HG03558 (cell line): Measurements from ENCODE around the gene CFP.
A peak's percentile ranks its signal among the peaks of the same experiment; 100 is the strongest.
"Not testable (repeated sequence)": the region's sequence is repeated elsewhere in the genome, so short reads cannot be mapped to it uniquely, and the experiment has no call there.

Source experiments
- ATAC-seq: cut with Tn5 transposase; IDR thresholded peaks from one replicate; pipeline ENCODE4 v1.9.1; 2021; ENCODE audit warnings: moderate number of reproducible peaks; ENCODE audit not compliant: unreplicated experiment; ENCODE audit errors: extremely low read depth

Gene CFP

DNA sequence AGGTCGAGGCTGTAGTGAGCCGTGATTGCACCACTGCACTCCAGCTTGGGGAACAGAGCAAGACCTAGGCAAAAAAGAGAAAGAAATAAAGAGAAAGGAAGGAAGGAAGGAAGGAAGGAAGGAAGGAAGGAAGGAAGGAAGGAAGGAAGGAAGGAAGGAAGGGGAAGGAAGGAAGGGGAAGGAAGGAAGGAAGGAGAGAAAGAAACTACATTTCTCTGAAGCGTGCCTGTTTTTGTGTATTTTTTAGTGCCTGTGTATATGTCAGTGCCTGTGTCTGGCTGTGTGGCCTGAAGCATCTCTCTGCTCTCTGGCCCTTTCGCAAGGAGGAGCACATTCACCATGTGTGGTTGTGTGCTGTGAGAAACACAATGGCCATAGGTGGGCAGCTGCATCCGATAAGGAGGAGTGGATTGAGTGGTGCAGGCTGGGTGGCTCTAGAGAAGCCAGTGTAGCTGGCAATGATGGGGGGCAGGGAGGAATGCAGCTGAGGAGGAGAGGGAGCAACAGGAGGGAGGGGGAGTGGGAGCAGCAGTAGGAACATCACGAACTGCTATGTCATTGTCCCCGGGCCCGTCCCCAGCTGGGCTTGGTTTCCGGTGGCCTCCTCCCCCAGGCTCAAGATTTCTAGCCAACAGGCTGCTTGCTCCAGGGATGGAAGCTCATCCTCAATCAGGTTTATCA, 21.5 kb downstream of the CFP start:
- ATAC-seq, result no peak

DNA sequence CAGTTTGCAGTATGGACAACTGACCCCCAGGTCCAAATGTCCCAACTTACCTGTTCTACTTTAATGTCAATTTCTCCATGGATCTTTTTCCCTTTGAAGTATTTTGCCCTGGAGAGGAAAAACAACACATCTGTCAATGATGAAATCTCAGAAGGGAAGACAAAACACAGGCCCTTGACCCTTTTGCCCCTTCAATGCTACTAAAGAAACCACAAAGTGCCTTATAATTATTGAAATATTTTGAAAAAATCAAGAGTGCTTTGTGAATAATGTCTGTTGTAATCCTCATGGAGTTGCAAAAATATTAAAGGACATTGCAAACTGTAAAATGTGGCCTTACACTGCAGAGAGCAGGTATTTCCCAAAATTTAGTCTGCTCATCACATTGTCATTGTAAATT, 22.6 kb downstream of the CFP start:
- ATAC-seq, result no peak

DNA sequence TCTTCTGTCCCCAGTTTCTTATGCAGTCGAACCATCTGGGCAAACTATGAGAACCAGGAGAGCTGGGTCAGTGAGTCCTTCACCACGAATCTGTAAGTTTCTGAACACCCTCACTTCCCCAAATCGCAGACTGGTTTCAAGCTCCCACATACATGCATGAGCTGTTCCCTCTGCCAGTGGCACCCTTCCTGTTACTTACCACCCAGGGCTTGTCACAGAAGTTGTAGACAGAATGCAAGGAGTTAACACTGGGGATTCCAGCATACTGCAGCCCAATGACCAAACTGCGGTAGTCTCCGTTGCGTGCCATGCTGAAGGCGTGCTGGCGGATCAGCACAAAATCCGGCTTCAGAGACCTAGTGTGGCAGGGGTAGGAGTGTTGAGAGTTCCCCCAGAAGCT, 24.7 kb downstream of the CFP start:
- ATAC-seq, result no peak

DNA sequence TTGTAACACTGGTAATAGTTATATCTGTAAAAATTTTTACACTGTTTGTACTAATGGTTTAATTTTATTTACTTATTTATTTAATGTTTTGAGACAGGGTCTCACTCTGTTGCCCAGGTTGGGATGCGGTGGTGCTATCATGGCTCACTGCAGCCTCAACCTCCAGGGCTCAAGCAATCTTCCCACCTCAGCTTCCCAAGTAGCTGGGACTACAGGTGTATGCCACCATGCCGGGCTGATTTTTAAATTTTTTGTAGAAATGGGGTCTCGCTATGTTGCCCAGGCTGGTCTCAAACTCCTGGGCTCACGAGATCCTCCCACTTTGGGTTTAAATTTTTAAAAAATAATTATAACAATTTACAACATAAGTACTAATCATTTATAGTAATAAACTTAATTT, 26.6 kb downstream of the CFP start:
- ATAC-seq, result not testable (repeated sequence)

DNA sequence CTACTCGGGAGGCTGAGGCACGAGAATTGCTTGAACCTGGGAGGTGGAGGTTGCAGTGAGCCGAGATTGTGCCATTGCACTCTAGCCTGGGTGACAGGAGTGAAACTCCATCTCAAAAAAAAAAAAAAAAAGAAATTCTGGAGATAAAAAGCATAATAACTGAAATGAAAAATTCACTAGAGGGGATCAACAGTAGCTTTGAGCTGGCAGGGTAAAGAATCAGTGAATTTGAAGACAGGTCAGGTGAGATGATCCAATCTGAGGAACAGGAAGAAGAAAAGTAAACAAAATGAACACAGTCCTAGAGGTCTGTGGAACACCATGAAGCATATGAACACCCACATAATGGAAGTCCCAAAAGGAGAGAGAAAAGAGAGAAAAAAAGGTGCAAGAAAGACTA, 32.5 kb downstream of the CFP start:
- ATAC-seq, result no peak

DNA sequence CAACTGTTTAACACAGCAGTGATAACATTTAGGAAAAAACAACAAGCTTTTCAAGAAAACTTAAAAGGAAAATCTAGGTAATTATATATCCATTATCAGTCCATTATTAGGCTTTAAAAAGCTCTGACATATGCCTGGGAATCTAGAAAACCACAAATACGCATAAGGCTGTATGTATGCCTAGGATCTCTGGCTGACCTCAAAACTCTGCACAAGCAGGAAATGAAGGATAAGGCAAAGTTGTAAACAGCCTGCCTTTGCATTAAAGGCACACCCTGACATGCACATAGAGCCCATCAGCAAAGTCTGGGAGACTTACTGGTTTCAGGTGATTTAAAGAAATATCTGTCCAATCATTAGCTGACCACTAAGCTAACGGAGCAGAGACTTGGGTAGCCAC, 33.5 kb downstream of the CFP start:
- ATAC-seq, result no peak

DNA sequence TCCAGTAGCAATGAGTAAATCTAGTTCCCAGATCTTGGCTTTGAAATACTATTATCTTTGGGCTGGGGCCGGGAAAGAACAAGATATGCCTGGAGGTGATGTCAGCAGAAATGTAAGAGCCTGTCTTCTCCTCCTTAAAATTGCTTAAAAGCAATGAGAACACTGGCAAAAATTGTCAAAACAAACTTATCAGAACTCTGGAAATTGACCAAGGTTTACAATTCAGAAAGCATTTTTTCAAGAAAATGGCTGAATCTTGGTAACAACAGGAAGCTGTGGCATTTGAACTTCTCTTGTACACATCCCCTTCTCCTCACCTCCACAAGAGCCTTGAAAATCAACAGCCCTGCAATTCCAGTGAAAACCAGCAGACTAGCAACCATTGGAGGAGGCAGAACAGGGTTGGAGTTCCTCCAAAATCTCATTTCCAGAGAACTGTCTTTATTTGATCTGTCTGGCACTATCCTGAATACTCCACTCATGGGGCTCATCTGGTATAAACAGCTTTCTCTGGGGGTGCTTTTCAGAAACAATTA, 33.9 kb downstream of the CFP start:
- ATAC-seq, result no peak

DNA sequence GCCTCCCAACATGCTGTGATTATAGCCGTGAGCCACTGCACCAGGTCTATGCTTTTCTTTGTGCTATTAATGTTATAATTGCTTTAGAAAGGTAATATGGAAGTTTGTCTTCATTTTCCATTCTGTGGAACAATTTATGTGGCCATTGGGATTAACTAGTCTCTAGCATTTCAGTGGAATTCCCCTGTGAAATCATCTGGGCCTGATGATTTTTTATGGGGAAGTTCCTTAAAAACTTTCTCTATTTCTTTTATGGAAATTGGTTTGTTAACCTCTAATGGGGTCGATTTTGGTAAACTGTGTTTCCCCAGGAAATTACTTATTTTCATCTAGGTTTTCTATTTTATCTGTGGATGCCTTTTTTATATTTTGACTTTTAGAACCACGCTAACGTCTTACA, 36.2 kb downstream of the CFP start:
- ATAC-seq, result no peak

DNA sequence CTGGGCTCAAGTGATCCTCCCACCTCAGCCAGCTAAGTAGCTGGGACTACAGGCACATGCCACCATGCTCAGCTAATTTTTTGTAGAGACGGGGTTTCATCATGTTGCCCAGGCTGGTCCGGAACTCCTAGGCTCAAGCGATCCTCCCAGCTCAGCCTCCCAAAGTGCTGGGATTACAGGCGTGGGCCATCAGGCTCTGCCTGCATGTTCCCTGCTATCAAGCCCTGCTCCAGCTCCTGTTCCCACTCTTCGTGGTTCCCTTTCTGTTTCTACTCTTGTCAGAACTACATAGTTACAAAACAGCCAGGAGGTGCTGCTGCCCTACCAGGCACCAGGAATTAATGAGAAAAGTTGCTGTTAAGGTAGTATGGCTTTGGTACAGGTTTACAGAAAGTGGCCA, 38.7 kb downstream of the CFP start:
- no peak for ATAC-seq

DNA sequence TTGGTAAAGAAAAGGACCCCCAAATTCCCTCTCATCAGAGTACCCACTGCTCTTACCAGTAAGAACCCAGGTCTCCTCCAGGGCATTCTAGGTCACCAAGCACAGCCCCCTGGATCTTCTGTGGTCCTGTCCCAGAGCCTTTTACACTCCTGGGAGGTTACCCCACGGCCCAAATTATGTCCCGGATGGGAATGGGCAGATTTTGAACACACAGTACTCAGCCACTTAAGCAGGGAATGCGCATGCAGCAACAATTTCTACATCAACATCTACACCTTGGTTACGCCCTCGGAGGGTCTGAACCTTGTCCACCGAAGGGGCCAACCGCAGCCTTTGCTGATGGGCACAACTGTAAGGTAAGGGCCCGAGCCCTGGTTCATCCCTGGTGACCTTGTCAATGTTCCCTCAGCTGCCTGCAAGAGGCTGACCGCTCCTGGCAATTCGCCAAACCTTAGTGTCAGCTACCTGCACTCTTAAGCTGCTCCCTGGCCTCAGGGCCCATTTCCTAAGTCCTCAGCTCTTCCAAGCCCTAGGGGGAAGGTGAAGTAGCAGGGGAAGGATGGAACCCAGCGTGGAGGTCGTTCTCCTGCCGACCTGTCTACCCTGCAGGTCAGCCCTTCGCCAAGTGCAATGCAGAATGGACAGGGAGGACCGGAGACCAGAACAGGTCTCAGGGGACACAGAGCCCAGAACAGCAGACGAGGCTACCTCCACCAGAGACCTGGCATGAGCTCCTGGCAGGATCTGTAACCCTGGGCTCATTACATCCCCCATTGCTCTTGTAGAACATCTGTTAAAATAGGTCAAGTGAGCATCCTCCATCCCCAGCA, 41.6 kb downstream of the CFP start:
- no peak for ATAC-seq

DNA sequence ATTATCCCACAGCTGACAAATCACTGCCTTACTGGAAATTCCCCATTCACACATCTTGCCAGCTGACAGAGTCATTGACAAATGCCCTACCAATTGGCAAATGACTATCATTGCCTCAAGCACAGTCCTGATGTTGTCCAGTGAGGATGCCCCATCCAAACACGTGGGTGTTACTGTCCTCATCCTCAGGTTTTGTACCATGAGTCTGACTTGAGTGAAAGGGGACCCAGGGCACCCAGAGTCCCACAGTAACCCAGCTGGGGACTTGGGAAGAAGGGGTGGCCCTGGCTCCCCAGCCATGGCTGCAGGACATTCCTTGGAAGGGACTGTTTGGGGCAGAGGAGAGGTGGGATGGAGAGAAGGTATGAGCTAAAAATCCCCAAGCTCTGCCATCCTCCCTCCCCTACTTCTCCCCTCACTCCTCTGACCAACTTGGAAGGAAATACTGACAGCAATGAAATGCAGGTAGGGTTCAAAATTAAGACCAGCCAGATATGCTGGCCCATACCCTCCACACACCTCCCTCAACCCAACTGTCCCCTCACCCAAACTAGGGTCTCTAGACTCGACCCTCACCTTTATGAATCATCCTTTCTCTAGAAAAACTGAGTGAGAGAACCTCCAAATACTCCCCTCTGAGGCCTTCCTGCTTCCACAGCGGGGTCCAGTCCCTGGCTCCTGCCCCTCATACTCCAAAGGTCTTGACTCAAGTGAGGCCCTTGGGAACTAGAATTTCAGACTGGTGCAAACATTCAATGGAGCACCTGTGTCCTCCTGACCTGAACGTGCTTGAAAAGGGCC, 42.4 kb downstream of the CFP start:
- no peak for ATAC-seq

DNA sequence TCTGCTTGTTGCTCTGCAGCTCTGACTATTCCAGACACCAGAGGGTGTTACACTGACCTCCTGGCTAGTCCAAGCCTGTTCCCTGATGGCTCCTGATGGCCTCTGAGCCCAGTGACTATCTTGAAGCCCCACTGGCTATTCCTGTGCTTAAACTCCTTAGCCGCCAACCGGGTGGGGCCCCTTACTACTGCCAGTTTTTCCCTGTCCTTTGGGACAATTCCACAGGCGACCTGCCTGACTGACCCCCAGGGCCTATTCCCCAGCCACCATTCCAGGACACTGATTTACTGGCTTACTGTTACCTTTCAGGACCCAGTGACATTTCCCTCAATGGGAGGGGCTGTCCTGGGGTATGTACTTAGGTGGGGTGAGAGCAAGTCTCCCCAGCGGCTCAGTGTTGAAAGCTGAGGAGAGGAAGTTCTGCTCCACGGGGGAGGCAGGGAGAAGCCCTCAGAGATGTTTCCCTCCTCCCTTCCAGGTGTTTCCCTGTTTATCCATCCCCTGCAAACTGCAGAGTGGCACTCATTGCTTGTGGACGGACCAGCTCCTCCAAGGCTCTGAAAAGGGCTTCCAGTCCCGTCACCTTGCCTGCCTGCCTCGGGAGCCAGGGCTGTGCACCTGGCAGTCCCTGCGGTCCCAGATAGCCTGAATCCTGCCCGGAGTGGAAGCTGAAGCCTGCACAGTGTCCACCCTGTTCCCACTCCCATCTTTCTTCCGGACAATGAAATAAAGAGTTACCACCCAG, 43.5 kb downstream of the CFP start:
- ATAC-seq, result no peak

DNA sequence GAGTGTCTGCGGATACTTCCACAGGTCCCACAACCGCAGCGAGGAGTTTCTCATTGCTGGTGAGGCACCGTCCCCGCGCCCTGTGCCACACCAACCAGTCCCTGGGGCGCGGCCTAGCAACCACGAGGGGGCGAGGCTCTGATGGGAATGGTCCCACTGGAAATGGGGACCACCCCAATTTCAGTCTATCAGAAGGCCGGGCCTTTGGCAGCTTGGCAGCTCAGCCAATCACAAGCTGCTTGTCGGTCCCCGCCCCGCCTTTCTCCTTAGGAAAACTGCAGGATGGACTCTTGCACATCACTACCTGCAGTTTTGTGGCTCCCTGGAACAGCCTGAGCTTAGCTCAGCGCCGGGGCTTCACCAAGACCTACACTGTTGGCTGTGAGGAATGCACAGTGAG, 44.5 kb downstream of the CFP start:
- ATAC-seq, result no peak

DNA sequence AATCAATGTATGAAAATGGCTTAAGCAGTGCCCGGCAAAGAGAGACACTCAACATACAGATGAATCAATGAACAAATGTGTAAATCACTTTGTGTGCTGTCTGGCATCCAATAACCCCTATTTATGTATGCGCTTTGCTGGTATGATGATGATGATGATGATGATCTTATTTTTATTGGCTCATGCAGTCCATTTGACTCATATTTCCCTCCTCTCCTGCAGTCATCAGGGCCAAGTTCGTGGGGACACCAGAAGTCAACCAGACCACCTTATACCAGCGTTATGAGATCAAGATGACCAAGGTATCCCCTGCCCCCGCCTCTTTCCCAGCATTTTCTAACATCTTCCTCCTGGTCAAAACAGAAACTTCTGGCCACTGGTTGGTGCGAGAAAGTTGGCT, 45.0 kb downstream of the CFP start:
- no peak for ATAC-seq

DNA sequence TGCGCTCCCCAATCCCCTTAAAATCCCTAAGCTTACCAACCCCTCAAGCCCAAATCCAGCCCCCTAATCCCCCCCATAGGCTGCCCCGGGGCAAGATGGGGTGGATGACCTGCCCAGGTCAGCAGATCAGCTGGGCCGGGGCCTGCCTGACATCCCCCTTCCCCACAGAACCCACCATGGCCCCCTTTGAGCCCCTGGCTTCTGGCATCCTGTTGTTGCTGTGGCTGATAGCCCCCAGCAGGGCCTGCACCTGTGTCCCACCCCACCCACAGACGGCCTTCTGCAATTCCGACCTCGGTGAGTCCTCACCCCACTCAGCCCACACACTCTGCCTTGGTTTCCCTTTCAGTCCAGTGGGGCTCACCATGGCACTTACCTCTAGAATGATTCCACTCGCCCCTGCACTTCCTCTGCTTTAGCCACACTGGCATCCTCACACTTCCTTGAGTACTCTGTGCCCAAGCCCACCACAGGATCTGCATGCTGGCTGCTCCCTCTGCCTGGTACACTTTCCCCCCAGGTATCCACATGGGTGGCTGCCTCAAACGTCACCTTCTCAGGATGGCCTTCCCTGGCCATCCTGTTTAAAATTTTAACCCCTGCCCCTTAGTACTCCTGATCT, 46.4 kb downstream of the CFP start:
- ATAC-seq, result no peak

DNA sequence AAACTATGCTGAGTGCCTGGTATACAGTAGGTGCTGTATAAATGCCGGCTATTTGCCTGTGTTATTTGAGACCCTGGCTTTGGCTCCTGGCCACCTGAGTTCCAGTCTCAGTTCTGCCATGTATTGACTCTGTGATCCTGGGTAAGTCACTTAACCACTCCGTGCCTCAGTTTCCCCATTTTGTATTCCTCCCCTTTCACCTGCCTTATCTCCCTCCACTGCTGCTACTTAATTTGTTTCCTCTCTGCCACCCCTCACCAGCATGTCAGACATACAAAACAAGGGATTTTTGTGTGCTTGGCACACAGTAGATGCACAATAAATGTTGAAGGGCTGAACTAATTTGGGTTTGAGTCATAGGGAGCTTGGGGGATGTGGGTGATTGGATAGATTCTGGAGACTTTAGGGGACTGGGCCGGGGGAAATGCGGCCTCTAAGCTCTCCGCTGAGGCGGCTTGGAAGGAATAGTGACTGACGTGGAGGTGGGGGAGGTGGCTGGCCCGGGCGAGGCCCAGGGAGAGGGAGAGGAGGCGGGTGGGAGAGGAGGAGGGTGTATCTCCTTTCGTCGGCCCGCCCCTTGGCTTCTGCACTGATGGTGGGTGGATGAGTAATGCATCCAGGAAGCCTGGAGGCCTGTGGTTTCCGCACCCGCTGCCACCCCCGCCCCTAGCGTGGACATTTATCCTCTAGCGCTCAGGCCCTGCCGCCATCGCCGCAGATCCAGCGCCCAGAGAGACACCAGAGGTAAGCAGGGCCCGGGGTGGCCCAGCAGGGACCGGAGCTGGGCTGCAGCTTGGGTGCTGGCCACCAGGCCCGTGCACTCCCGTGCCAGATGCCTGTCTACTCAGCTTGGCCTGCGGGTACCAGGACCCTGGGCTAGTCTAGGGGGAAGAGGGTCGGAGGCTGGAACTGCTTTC, 47.7 kb downstream of the CFP start, which contains the start of gene TIMP1:
TSS of gene TIMP1 (plus strand) at position 706 of the 917 bp plus-strand sequence. CDS start 980 bp downstream, outside the sequence.
- ATAC-seq, result peak; percentile 37

DNA sequence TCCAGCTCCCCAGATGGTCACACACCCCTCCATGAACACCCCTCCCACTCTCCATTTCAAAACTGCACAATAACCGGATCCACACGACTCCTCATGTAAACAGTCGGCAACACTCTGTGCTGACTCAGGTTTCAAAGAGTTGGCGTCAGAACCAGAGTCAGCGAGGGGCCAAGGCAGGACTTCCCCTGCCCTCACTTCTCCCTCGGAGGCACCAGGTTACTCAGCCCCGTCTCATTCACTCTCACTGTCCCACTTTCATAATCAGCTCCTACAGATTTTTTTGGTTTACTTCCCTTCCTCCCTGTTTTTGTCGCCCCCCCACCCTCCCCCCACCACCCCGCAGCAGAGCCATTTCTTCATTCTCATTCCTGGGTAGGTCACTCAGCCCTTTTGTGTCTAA, 50.2 kb downstream of the CFP start:
- ATAC-seq, result no peak

DNA sequence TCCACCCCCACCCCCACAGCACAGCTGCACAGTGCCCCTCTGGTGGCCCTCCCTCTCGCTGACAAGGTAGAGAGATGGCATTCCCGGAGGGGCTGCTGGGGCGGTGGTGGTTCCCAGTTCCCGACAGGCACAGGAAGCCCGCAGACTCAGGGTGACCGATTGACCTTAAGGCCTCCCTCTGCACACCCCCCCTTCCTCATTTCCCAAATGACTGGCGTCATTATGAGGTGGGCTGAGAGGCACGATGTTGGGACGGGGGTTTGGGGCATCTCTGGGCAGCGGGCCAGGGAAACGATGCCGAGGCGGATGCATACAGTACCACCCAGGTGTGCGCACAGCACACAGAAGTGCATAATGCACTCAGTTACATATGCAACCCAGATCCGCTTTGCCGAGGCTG, 51.0 kb downstream of the CFP start:
- no peak for ATAC-seq

DNA sequence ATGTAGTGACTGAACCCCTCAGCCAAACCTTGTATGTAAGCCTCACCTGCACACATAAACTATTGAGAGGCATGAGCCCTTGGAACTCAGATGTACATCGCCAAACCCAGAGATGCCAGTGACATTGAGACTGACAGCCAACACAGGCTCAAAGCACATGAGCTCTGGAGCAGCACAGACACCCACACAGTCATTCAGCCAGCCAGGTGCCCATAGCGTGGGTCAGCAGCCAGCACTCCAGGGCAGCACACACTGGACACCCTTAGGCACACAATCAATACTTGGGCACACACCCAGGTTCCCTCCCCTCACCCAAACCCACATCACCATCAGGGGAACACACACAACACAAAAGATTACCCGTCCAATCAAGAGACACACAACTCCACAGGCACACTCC, 51.8 kb downstream of the CFP start:
- ATAC-seq, result no peak
